ENCODE data around the gene ABCA13.

DNA sequence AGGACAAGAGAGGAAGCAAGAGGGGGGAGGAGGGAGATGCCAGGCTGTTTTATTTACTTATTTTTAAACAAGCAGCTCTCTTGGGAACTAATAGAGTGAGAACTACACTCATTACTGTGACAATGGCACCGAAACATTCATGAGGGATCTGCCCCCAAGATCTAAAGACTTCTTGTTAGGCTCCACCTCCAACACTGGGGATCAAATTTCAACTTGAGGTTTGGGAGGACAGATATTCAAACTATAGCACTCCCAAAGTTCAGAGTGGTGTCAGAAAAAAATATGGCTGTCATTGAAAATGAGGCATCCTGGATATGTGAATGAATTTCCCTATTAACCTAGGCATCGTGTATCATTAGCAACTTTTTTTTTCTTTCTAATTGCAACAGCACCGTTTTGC is 145.5 kb downstream of the ABCA13 start:
- TF ChIP-seq EP300 (IDR thresholded peaks at IDR 0.05) = no peak
- TF ChIP-seq, protein P1, sequence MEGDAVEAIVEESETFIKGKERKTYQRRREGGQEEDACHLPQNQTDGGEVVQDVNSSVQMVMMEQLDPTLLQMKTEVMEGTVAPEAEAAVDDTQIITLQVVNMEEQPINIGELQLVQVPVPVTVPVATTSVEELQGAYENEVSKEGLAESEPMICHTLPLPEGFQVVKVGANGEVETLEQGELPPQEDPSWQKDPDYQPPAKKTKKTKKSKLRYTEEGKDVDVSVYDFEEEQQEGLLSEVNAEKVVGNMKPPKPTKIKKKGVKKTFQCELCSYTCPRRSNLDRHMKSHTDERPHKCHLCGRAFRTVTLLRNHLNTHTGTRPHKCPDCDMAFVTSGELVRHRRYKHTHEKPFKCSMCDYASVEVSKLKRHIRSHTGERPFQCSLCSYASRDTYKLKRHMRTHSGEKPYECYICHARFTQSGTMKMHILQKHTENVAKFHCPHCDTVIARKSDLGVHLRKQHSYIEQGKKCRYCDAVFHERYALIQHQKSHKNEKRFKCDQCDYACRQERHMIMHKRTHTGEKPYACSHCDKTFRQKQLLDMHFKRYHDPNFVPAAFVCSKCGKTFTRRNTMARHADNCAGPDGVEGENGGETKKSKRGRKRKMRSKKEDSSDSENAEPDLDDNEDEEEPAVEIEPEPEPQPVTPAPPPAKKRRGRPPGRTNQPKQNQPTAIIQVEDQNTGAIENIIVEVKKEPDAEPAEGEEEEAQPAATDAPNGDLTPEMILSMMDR (IDR thresholded peaks at IDR 0.05) = no peak

All from gastroesophageal sphincter (tissue), 3 donors.